SK-N-SH treated with all-trans-retinoic acid at 6 μM for 48 hours (cell line): ENCODE results near the gene ACOT7.
A peak's percentile ranks its signal among the peaks of the same experiment; 100 is the strongest.
"Not testable (repeated sequence)": the region's sequence is repeated elsewhere in the genome, so short reads cannot be mapped to it uniquely, and the experiment has no call there.

Experiments
- ATAC-seq: fragments of 200-7000 bp; cut with Tn5 transposase; 3 replicates; pipeline ENCODE4 v1.9.1; 2020; ENCODE audit warnings: mild to moderate bottlenecking, moderate library complexity
- BACH2 ChIP-seq: fragments of 250-450 bp; sonication (Bioruptor Pico); IDR thresholded peaks from 2 replicates; pipeline ENCODE4 v1.9.0; 2021; ENCODE audit warnings: mild to moderate bottlenecking, borderline replicate concordance
- CSDC2 ChIP-seq: fragments of 250-450 bp; sonication (Bioruptor Pico); IDR thresholded peaks from 2 replicates; pipeline ENCODE4 v1.5.0; 2020; ENCODE audit warnings: mild to moderate bottlenecking, moderate library complexity
- ESRRG ChIP-seq: fragments of 250-450 bp; sonication (Bioruptor Pico); IDR thresholded peaks from 2 replicates; pipeline ENCODE4 v1.6.1; 2021; ENCODE audit warnings: mild to moderate bottlenecking
- ISL1 ChIP-seq: fragments of 250-450 bp; sonication (Bioruptor Pico); IDR thresholded peaks from 2 replicates; pipeline ENCODE4 v2.1.2; 2022; ENCODE audit warnings: mild to moderate bottlenecking, moderate library complexity
- OSR1 ChIP-seq: fragments of 250-450 bp; sonication (Bioruptor Pico); IDR thresholded peaks from 2 replicates; pipeline ENCODE4 v1.8.0; 2022; ENCODE audit warnings: moderate library complexity, mild to moderate bottlenecking, inconsistent platforms
- POU6F1 ChIP-seq: fragments of 250-450 bp; sonication (Bioruptor Pico); IDR thresholded peaks from 2 replicates; pipeline ENCODE4 v1.8.0; 2021; ENCODE audit warnings: low read depth, mild to moderate bottlenecking, moderate library complexity, borderline replicate concordance
- PPARA ChIP-seq: fragments of 250-450 bp; sonication (Bioruptor Pico); IDR thresholded peaks from 2 replicates; pipeline ENCODE4 v1.5.0; 2020; ENCODE audit warnings: mild to moderate bottlenecking, borderline replicate concordance
- RARB ChIP-seq: fragments of 250-450 bp; sonication (Bioruptor Pico); IDR thresholded peaks from 2 replicates; pipeline ENCODE4 v1.8.0; 2021; ENCODE audit warnings: mild to moderate bottlenecking, moderate library complexity
- SNAI2 ChIP-seq: fragments of 250-450 bp; sonication (Bioruptor Pico); IDR thresholded peaks from 2 replicates; pipeline ENCODE4 v1.5.0; 2020; ENCODE audit warnings: mild to moderate bottlenecking, moderate library complexity
- TCF4 ChIP-seq: fragments of 250-450 bp; sonication (Bioruptor Pico); IDR thresholded peaks from 2 replicates; pipeline ENCODE4 v1.8.0; 2021; ENCODE audit warnings: mild to moderate bottlenecking, moderate library complexity, borderline replicate concordance
- TOX ChIP-seq: fragments of 250-450 bp; sonication (Bioruptor Pico); IDR thresholded peaks from 2 replicates; pipeline ENCODE4 v1.8.0; 2021; ENCODE audit warnings: mild to moderate bottlenecking, moderate library complexity, borderline replicate concordance
- ZC3H10 ChIP-seq: fragments of 250-450 bp; sonication (Bioruptor Pico); IDR thresholded peaks from 2 replicates; pipeline ENCODE4 v1.5.1; 2021; ENCODE audit warnings: mild to moderate bottlenecking, moderate library complexity
- ZFP30 ChIP-seq: fragments of 450-650 bp; formaldehyde crosslinking; IDR thresholded peaks from 2 replicates; pipeline ENCODE4 v1.5.0; 2022; ENCODE audit warnings: mild to moderate bottlenecking, moderate library complexity
- TF ChIP-seq, protein P1 (sequence below): fragments of 250-450 bp; sonication (Bioruptor Pico); IDR thresholded peaks from 2 replicates; pipeline ENCODE4 v1.8.0; 2020; ENCODE audit warnings: mild to moderate bottlenecking, moderate library complexity, borderline replicate concordance
- TF ChIP-seq, protein P2 (sequence below): fragments of 250-450 bp; sonication (Bioruptor Pico); IDR thresholded peaks from 2 replicates; pipeline ENCODE4 v1.5.0; 2020; ENCODE audit warnings: mild to moderate bottlenecking, moderate library complexity
- TF ChIP-seq, protein P3 (sequence below): fragments of 250-450 bp; sonication (Bioruptor Pico); IDR thresholded peaks from 2 replicates; pipeline ENCODE4 v1.5.1; 2021; ENCODE audit warnings: mild to moderate bottlenecking, moderate library complexity
- TF ChIP-seq, protein P4 (sequence below): fragments of 250-450 bp; sonication (Bioruptor Pico); IDR thresholded peaks from 2 replicates; pipeline ENCODE4 v1.5.1; 2020; ENCODE audit warnings: low read depth, mild to moderate bottlenecking, moderate library complexity

Gene ACOT7

DNA sequence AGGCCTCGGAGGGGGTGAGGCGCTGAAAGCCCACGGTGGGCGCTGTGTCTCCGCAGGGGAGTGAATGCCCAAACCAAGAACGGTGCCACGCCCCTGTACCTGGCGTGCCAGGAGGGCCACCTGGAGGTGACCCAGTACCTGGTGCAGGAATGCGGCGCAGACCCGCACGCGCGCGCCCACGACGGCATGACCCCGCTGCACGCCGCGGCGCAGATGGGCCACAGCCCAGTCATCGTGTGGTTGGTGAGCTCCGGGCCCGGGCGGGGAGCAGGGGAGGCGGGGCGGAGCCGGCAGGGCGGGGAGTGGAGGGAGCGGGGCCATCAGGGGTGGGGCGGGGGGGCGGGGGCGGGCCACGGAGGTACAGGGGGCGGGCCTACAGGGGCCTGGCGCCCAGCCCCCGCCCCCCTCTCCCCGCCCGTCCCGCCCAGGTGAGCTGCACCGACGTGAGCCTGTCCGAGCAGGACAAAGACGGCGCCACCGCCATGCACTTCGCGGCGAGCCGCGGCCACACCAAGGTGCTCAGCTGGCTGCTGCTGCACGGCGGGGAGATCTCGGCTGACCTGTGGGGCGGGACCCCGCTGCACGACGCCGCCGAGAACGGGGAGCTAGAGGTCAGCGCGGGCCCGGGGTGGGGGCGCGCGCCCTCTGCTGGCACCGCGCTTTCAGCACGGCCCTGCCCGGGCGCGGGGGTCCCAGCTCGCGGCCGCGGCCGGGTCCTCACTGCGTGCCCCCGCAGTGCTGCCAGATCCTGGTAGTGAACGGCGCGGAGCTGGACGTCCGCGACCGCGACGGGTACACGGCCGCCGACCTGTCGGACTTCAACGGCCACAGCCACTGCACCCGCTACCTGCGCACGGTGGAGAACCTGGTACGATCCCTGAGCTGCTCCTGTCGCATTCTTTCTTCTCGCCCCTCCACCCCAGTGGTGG, 46.9 kb upstream of the ACOT7 start:
- peak; percentile 56 for ATAC-seq
- TF ChIP-seq ZFP30, result no peak
- TF ChIP-seq RARB (CRISPR knock-in tag), result no peak
- TF ChIP-seq, protein P1, sequence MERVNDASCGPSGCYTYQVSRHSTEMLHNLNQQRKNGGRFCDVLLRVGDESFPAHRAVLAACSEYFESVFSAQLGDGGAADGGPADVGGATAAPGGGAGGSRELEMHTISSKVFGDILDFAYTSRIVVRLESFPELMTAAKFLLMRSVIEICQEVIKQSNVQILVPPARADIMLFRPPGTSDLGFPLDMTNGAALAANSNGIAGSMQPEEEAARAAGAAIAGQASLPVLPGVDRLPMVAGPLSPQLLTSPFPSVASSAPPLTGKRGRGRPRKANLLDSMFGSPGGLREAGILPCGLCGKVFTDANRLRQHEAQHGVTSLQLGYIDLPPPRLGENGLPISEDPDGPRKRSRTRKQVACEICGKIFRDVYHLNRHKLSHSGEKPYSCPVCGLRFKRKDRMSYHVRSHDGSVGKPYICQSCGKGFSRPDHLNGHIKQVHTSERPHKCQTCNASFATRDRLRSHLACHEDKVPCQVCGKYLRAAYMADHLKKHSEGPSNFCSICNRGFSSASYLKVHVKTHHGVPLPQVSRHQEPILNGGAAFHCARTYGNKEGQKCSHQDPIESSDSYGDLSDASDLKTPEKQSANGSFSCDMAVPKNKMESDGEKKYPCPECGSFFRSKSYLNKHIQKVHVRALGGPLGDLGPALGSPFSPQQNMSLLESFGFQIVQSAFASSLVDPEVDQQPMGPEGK (CRISPR knock-in tag), result no peak
- TF ChIP-seq BACH2, result no peak
- no peak for TF ChIP-seq TOX (CRISPR knock-in tag)
- no peak for TF ChIP-seq PPARA
- no peak for TF ChIP-seq SNAI2 (CRISPR knock-in tag)
- no peak for TF ChIP-seq TCF4 (CRISPR knock-in tag)
- TF ChIP-seq, all 23 proteins: peak for 0

- TF ChIP-seq, protein P2, sequence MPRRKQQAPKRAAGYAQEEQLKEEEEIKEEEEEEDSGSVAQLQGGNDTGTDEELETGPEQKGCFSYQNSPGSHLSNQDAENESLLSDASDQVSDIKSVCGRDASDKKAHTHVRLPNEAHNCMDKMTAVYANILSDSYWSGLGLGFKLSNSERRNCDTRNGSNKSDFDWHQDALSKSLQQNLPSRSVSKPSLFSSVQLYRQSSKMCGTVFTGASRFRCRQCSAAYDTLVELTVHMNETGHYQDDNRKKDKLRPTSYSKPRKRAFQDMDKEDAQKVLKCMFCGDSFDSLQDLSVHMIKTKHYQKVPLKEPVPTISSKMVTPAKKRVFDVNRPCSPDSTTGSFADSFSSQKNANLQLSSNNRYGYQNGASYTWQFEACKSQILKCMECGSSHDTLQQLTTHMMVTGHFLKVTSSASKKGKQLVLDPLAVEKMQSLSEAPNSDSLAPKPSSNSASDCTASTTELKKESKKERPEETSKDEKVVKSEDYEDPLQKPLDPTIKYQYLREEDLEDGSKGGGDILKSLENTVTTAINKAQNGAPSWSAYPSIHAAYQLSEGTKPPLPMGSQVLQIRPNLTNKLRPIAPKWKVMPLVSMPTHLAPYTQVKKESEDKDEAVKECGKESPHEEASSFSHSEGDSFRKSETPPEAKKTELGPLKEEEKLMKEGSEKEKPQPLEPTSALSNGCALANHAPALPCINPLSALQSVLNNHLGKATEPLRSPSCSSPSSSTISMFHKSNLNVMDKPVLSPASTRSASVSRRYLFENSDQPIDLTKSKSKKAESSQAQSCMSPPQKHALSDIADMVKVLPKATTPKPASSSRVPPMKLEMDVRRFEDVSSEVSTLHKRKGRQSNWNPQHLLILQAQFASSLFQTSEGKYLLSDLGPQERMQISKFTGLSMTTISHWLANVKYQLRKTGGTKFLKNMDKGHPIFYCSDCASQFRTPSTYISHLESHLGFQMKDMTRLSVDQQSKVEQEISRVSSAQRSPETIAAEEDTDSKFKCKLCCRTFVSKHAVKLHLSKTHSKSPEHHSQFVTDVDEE (CRISPR knock-in tag), result no peak
- no peak for TF ChIP-seq ZFP30
- peak; percentile 81 for ATAC-seq
Observed at GRCh38 chr1:6438047-6438525, 44.5 kb upstream of the ACOT7 start.

DNA sequence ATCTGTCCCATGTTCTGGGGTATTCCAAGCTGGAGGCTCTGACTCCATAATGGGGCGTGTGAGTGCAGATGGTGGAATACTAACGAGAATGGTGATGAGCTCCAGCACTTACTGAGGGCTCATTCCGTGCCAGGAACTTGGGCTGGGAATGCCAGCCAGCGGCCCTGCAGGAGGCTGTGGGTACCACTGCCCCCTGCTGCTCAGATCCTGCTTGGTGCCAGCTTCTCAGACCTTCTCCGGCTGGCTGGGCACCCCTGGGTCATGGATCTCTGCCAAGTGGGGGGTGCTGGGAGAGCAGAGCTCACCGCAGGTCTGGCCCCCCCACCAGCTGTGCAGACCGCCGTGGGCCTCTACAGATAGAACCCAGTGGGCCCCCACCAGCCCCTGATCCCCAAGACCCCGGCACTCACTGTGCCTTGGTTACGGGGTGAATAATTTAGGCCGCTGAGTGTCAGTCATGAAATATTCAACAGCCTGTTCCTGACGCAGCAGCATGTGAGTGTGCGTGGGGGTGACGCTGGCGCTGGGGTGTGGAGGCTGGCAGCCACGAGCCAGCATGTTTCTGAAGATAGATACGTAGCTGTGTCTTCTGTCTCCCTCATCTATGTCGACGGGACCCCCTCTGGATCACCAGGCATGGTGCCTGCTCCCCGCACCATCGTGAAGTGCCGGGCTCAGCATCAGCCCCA, 43.6 kb upstream of the ACOT7 start:
- peak; percentile 65 for ATAC-seq

DNA sequence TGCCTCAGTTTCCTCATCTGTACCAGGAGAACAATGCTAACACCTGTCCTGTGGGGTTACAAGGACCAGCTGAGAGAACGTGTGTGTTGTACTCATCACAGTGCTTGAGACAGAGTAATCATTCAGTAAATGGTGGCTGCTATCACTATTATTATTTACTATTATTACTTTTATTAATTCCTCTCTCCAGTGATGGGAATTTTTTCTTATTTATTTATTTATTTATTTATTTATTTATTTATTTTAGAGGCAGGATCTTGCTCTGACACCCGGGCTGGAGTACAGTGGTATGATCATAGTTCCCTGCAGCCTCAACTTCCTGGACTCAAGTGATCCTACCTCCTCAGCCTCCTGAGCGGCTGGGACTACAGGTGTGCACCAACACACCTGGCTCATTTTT, 42.7 kb upstream of the ACOT7 start:
- not testable (repeated sequence) for ATAC-seq

- no peak for TF ChIP-seq ZC3H10
- TF ChIP-seq, protein P1 (CRISPR knock-in tag), result no peak
- TF ChIP-seq TCF4 (CRISPR knock-in tag), result no peak
- TF ChIP-seq OSR1 (CRISPR knock-in tag), result no peak
- no peak for TF ChIP-seq PPARA
- no peak for ATAC-seq
Observed at GRCh38 chr1:6435547-6435946, 42.0 kb upstream of the ACOT7 start.

GRCh38 chr1:6435129-6435528, 41.6 kb upstream of the ACOT7 start:
- ATAC-seq, result no peak
- TF ChIP-seq OSR1 (CRISPR knock-in tag) (no peak), CSDC2 (CRISPR knock-in tag) (no peak), ISL1 (CRISPR knock-in tag) (no peak), ESRRG (no peak), POU6F1 (no peak)
- TF ChIP-seq, protein P3, sequence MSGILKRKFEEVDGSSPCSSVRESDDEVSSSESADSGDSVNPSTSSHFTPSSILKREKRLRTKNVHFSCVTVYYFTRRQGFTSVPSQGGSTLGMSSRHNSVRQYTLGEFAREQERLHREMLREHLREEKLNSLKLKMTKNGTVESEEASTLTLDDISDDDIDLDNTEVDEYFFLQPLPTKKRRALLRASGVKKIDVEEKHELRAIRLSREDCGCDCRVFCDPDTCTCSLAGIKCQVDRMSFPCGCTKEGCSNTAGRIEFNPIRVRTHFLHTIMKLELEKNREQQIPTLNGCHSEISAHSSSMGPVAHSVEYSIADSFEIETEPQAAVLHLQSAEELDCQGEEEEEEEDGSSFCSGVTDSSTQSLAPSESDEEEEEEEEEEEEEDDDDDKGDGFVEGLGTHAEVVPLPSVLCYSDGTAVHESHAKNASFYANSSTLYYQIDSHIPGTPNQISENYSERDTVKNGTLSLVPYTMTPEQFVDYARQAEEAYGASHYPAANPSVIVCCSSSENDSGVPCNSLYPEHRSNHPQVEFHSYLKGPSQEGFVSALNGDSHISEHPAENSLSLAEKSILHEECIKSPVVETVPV (CRISPR knock-in tag), result no peak
- TF ChIP-seq, protein P4, sequence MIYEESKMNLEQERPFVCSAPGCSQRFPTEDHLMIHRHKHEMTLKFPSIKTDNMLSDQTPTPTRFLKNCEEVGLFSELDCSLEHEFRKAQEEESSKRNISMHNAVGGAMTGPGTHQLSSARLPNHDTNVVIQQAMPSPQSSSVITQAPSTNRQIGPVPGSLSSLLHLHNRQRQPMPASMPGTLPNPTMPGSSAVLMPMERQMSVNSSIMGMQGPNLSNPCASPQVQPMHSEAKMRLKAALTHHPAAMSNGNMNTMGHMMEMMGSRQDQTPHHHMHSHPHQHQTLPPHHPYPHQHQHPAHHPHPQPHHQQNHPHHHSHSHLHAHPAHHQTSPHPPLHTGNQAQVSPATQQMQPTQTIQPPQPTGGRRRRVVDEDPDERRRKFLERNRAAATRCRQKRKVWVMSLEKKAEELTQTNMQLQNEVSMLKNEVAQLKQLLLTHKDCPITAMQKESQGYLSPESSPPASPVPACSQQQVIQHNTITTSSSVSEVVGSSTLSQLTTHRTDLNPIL (CRISPR knock-in tag), result no peak
